22Rv1 (cell line): ENCODE measurements around the gene LSM8.

Experiments
- CTCF ChIP-seq: fragments of 450-650 bp; IDR thresholded peaks from 2 replicates; pipeline ENCODE4 v1.5.1; 2017; ENCODE audit warnings: mild to moderate bottlenecking
- ZFX ChIP-seq: fragments of 450-650 bp; IDR thresholded peaks from 2 replicates; pipeline ENCODE4 v1.6.1; 2017; ENCODE audit warnings: antibody characterized with exemption, borderline replicate concordance

- TF ChIP-seq CTCF (no peak), ZFX (no peak)
These were observed 43.5 kb upstream of the LSM8 start for GRCh38 chr7:118140468-118140867.
